CD4-positive, alpha-beta T cell treated with Interleukin-2 at 100 ng/mL for 4 hours (primary cell): ENCODE results near the gene OOSP2.
"Not testable (repeated sequence)": the region's sequence is repeated elsewhere in the genome, so short reads cannot be mapped to it uniquely, and the experiment has no call there.

Experiments
- DNase-seq: peaks from one replicate; pipeline ENCODE4 v3.0.0-alpha.2; 2020; ENCODE audit warnings: low spot score

OOSP2 gene

GRCh38 chr11:60040109-60040508, at the start of gene OOSP2:
Gene OOSP2 (plus strand): TSS chr11:60040409. CDS start chr11:60040460, 51 bp downstream.
- no peak for DNase-seq

GRCh38 chr11:59990421-59990820, 49.8 kb upstream of the OOSP2 start:
- no peak for DNase-seq

- no peak for DNase-seq
Measured at GRCh38 chr11:59992425-59992824, 47.8 kb upstream of the OOSP2 start.

DNA sequence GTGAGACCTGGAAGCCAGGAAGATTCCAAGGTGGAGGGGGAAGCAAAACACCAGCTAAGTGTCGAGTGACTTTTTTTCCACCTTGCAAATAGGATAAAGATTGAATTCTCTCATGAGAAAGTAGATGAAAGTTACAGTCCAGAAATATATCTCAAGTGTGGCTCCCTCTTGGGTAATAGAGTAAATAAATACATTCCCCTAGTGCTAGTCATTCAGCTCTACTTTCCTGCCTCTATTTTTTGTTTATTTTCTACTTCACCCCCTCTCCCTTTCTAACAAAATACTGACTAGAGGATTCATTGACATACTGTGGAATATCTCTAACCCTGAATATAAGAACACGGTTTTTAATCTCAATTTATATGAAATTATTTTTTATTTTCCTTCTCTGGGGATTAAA, 42.4 kb upstream of the OOSP2 start:
- no peak for DNase-seq

GRCh38 chr11:59999691-60000090, 40.5 kb upstream of the OOSP2 start:
- no peak for DNase-seq

GRCh38 chr11:60003729-60004128, 36.5 kb upstream of the OOSP2 start:
- DNase-seq, result no peak

DNA sequence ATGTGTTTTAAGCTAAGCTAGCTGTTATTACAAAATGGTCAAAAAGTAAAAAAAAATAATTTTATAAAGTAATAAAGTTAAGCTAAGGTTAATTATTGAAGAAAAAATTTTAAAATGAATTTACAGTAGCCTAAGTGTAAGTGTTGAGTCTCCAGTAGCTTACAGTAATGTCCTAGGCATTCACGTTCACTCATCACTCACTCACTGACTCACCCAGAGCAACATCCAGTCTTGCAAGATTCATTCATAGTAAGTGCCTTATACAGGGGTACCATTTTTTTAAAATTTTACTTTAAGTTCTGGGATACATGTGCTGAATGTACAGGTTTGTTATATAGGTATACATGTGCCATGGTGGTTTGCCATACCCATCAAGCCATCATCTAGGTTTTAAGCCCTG, 34.8 kb upstream of the OOSP2 start:
- no peak for DNase-seq

DNA sequence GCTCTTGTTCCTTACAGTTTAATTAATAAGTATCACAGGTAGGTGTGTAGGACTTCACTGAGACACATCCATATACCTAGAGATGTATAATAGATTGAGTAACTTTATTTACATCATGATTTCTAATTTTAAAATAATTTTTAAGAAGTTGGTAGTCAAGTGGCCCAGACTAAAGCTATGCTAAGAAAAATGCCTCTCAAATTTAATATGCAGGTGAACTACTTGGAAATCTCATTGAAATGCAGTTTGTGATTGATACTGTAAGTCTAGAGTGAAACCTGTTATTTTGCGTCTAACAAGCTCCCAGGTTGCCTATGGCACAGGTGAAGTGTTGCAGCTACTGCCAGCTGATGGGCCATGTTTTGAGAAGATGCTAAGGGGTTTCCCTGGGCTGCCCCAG, 23.3 kb upstream of the OOSP2 start, which contains the start of gene OOSP4B:
Gene OOSP4B, plus strand, starts transcription at position 301 of the 400 bp plus-strand sequence.
- no peak for DNase-seq

GRCh38 chr11:60018058-60018457, 22.2 kb upstream of the OOSP2 start:
- DNase-seq, result no peak

DNA sequence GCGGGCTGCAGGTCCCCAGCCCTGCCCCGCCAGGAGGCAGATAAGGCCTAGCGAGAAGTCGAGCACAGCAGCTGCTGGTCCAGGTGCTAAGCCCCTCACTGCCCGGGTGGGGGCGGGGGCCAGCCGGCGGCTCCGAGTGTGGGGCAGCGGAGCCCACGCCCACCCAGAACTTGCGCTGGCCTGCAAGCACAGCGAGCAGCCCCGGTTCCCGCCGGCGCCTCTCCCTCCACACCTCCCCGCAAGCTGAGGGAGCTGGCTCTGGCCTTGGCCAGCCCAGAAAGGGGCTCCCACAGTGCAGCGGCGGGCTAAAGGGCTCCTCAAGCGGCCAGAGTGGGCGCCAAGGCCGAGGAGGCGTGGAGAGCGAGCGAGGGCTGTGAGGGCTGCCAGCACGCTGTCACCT, 19.8 kb upstream of the OOSP2 start:
- not testable (repeated sequence) for DNase-seq

- no peak for DNase-seq
Measured at GRCh38 chr11:60029015-60029632, 11.1 kb upstream of the OOSP2 start.

DNA sequence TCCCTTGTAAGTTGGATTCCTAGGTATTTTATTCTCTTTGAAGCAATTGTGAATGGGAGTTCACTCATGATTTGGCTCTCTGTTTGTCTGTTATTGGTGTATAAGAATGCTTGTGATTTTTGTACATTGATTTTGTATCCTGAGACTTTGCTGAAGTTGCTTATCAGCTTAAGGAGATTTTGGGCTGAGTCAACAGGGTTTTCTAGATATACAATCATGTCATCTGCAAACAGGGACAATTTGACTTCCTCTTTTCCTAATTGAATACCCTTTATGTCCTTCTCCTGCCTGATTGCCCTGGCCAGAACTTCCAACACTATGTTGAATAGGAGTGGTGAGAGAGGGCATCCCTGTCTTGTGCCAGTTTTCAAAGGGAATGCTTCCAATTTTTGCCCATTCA, 10.2 kb downstream of the OOSP2 start:
- DNase-seq, result not testable (repeated sequence)

- not testable (repeated sequence) for DNase-seq
Measured at GRCh38 chr11:60050839-60051238, 10.6 kb downstream of the OOSP2 start.

DNA sequence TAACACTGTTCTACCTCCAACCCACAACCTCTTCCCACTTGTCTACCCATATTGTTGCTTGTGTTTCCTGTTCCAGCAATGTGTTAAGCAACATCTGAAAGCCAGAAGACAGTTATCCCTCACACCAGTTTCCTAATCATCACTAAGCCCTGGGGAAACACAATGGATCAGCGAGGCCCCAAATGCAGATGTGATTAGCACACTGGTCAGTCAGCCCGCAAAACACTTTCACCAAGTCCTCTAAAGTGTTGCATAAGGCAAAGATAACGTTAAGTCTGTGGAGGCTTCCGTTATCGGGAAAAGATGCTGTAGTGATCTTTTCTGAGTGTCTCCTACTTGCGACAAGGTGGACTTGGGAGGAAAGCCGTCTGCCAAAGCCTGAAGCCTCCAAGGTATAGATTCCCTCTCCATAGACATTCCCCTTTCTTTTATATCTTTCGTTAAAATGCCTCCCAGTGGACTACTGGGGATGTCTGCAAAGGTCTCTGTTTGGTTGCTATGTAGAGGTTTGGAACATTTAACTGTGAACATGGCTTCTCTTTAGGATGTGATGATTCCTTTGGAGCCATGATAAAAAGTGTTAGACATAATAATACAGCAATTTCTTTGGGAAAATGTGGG, 16.2 kb downstream of the OOSP2 start, which contains the start of gene MS4A3:
Gene MS4A3, plus strand, starts transcription at position 317 of the 621 bp plus-strand sequence. CDS start 4,496 bp downstream, outside the sequence.
- DNase-seq, result no peak

DNA sequence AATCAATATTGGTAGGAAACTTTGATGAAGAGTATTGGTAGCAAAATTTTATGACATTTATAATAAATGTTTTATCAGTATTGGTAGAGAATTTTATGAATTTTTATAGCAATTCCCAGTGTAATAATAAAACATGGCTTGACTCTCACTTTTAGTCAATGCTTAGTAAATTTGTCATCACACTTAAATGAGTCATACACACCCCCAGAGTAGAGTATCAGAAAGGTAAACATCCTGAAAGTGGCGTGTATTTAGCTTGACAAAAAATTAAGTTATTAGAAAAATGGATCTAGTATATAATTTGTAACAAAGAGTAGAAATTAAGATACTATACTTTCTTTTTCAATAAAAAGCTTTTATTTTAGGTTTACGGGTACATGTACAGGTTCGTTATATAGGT, 18.8 kb downstream of the OOSP2 start:
- DNase-seq, result no peak

DNA sequence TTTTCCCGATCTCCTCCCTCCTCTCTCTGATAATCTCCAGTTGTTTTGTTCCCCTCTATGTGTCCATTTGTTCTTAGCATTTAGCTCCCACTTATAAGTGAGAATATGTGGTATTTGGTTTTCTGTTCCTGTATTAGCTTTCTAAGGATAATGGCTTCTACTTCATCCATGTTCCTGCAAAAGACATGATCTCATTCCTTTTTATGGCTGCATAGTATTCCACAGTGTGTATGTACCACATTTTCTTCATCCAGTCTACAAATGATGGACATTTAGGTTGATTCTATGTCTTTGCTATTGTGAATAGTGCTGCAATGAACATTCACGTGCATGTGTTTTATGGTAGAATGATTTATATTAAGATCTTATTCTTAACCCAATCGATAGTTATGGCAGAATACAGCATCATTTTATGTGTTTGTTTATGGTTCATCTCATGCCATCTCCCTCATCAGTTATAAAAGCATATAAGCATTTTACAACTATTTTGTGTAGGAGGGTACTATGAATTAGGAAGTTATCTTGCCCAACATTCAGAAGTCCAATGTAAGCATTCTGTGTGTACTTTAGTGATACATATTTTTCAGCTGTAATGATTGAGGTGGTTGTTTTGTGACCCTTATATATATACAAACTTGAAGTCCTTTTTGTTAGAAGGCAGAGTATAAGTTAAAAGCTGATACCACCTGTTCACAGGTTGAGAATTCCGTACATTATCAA, 19.5 kb downstream of the OOSP2 start:
- DNase-seq, result no peak

GRCh38 chr11:60064111-60064510, 23.9 kb downstream of the OOSP2 start:
- DNase-seq, result no peak

GRCh38 chr11:60065801-60066200, 25.6 kb downstream of the OOSP2 start:
- DNase-seq, result no peak

DNA sequence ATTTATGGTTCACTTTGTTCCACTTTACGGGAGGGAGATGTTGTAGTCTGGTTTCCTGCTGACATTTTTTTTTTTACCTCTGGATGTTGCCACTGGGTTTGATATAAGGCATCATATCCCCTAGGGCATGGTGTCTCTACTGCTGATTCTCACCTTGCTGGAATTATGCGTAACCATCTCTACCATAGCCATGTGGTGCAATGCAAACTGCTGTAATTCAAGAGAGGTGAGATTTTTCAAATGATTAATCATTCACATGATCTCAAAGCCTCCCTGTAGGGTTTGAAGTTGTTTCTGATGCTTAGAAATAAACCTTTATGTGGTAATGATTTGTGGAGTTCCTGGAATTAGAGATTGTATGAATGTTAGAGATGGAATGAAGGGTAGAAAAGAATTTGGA, 29.2 kb downstream of the OOSP2 start:
- no peak for DNase-seq

- not testable (repeated sequence) for DNase-seq
Measured at GRCh38 chr11:60071644-60072043, 31.4 kb downstream of the OOSP2 start.

DNA sequence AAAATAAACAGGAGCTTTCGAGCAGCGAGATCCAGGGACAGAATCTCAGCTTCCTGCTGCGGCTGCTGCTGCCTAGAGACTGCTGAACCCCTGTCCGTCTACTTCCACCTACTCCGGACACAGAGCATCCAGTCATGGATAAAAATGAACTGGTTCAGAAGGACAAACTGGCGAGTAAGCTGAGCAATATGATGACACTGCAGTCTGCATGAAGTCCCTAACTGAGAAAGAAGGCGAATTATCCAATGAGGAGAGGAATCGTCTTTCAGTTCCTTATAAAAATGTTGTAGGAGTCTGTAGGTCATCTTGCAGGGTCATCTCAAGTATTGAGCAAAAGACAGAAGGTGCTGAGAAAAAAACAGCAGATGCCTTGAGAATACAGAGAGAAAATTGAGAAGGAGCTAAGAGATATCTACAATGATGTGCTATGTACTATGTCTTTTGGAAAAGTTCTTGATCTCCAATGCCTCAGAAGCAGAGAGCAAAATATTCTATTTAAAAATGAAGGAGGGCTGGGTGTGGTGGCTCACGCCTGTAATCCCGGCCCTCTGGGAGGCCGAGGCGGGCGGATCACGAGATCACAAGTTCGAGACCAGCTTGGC, 37.1 kb downstream of the OOSP2 start:
- DNase-seq, result no peak

DNA sequence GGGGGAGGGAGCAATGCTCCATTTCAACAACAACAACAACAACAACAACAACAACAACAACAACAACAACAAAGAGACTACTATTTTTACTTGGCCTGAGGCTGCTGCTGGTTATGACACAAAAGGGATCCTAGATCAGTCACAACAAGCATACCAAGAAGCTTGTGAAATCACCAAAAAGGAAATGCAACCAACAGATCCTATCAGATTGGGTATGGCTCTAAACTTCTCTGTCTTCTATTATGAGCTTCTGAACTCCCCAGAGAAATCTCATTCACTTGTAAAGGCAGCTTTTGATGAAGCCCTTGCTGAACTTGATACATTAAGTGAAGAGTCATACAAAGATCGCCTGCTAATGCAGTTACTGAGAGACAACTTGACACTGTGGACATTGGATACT, 37.8 kb downstream of the OOSP2 start:
- no peak for DNase-seq

DNA sequence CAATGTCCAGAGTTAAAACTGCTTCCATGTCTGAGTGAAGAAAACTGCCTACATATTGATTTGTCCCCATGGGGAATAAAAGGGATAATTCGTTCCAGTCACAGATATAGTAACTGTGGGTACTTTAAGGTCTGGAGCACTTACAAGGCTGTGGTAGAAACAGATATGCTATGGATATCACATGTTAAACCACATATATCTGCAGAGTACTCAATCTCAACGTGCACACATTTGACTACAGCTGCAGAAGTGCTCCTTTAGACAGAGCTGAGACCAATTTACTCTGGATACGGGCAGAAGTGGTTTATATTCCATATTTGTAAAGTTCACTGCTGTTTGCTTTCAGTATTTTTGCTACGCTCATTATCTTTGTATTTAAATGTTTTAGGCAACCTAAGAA, 38.5 kb downstream of the OOSP2 start:
- DNase-seq, result no peak
